GM19468 (cell line): ENCODE results near the gene LRIT3.

Experiments used
- ATAC-seq: cut with Tn5 transposase; IDR thresholded peaks from one replicate; pipeline ENCODE4 v1.9.1; 2021; ENCODE audit warnings: mild to moderate bottlenecking, moderate library complexity, moderate number of reproducible peaks; ENCODE audit not compliant: unreplicated experiment; ENCODE audit errors: extremely low read depth

LRIT3 gene

GRCh38 chr4:109902559-109903251, 54.8 kb downstream of the LRIT3 start:
- no peak for ATAC-seq

- no peak for ATAC-seq
Observed at GRCh38 chr4:109908731-109909130, 60.8 kb downstream of the LRIT3 start.

- ATAC-seq: no peak
Observed at GRCh38 chr4:109910256-109910655, 62.3 kb downstream of the LRIT3 start.

- no peak for ATAC-seq
Observed at GRCh38 chr4:109912706-109913595, 65.0 kb downstream of the LRIT3 start, which contains the start of gene EGF. Gene EGF (plus strand): TSS chr4:109912883. CDS start chr4:109913336, 453 bp downstream.

GRCh38 chr4:109913596-109914241, 65.8 kb downstream of the LRIT3 start:
- ATAC-seq: no peak

- ATAC-seq: no peak
Observed at GRCh38 chr4:109914322-109914721, 66.4 kb downstream of the LRIT3 start.

GRCh38 chr4:109915385-109916026, 67.6 kb downstream of the LRIT3 start:
- no peak for ATAC-seq

GRCh38 chr4:109916027-109916409, 68.1 kb downstream of the LRIT3 start:
- ATAC-seq: no peak

- no peak for ATAC-seq
Observed at GRCh38 chr4:109921384-109921808, 73.5 kb downstream of the LRIT3 start.
